GM12878 (cell line): ENCODE results near the gene COA3.

Experiments
- BCL3 ChIP-seq: IDR thresholded peaks from 2 replicates; pipeline ENCODE4 v1.6.1; 2011; ENCODE audit warnings: borderline replicate concordance, low read depth, mild to moderate bottlenecking, moderate library complexity, low read length; ENCODE audit not compliant: insufficient read depth, poor library complexity, severe bottlenecking
- SRF ChIP-seq, 2 experiments: IDR thresholded peaks; 2 replicates each; pipeline ENCODE4 v1.6.1; 2011; ENCODE audit warnings: low read depth in 2 of 2, low read length in 2 of 2, mild to moderate bottlenecking in 1 of 2, moderate library complexity in 1 of 2
- TCF3 ChIP-seq: IDR thresholded peaks from 2 replicates; pipeline ENCODE4 v1.6.1; 2012; ENCODE audit warnings: low read depth, mild to moderate bottlenecking, low read length, borderline replicate concordance; ENCODE audit not compliant: insufficient read depth
- TCF7 ChIP-seq: IDR thresholded peaks from 2 replicates; pipeline ENCODE4 v1.6.1; 2014; ENCODE audit warnings: antibody characterized with exemption, borderline replicate concordance
- TF ChIP-seq, protein P1 (sequence below): fragments of 450-650 bp; conservative IDR thresholded peaks from 2 replicates; pipeline ENCODE4 v1.6.1; 2017; ENCODE audit warnings: mild to moderate bottlenecking, moderate library complexity

DNA sequence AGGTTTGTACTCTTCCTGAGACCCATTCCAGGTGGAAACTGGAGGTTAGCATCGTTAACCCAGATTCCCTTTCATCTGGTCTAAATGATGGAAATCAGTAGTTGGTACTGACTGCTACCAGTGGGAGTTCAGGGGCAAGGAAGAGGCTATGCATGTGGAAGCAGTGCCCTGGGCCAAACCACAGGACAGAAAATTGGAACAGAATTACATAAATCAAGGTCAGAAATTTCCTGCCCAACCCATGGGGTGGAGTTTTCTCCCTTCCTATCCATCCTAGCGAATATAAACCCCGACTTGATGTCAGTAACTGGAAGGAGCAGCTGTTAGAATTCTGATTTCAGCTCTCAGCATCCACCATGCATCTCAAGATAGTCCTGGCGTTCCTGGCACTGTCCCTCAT, 45.8 kb upstream of the COA3 start, which contains the start of gene AOC2:
- TF ChIP-seq TCF3 (no peak), TCF7 (no peak), SRF (IDR thresholded peaks at IDR 0.05; ENCODE audit: low read depth in 2 of 2, low read length in 2 of 2) (no peak), BCL3 (no peak)
- TF ChIP-seq, protein P1, sequence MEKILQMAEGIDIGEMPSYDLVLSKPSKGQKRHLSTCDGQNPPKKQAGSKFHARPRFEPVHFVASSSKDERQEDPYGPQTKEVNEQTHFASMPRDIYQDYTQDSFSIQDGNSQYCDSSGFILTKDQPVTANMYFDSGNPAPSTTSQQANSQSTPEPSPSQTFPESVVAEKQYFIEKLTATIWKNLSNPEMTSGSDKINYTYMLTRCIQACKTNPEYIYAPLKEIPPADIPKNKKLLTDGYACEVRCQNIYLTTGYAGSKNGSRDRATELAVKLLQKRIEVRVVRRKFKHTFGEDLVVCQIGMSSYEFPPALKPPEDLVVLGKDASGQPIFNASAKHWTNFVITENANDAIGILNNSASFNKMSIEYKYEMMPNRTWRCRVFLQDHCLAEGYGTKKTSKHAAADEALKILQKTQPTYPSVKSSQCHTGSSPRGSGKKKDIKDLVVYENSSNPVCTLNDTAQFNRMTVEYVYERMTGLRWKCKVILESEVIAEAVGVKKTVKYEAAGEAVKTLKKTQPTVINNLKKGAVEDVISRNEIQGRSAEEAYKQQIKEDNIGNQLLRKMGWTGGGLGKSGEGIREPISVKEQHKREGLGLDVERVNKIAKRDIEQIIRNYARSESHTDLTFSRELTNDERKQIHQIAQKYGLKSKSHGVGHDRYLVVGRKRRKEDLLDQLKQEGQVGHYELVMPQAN = no peak
